Upper lobe of left lung (tissue), 6 donors: ENCODE data around the gene CEP70. TPM values are rescaled to one million over a fixed set of nuclear protein-coding genes. Genes with fewer than 3 reads are reported as not detected.

Experiments used
- ATAC-seq, 2 donors: fragments of 200-7000 bp; cut with Tn5 transposase; one replicate each; pipeline ENCODE4 v1.9.1; 2022; ENCODE audit warnings: mild to moderate bottlenecking in 2 of 2, moderate library complexity in 2 of 2; ENCODE audit not compliant: low FRiP score in 2 of 2
- DNase-seq, 2 donors: peaks; one replicate each; pipeline ENCODE4 v3.0.0-alpha.2; 2019 to 2020
- H3K27ac ChIP-seq, 4 donors: fragments of 200-600 bp; sonication (generic); one replicate each; pipeline ENCODE4 v1.5.1; 2016 to 2019
- H3K27me3 ChIP-seq, 4 donors: fragments of 200-600 bp; sonication (generic); one replicate each; pipeline ENCODE4 v1.5.1; 2017 to 2019
- H3K36me3 ChIP-seq, 4 donors: fragments of 200-600 bp; sonication (generic); one replicate each; pipeline ENCODE4 v1.5.1; 2016 to 2019
- H3K4me1 ChIP-seq, 4 donors: fragments of 200-600 bp; sonication (generic); one replicate each; pipeline ENCODE4 v1.5.1; 2018 to 2019
- H3K4me3 ChIP-seq, 4 donors: fragments of 200-600 bp; sonication (generic); one replicate each; pipeline ENCODE4 v1.5.1; 2017 to 2019; ENCODE audit warnings: mild to moderate bottlenecking in 2 of 4, moderate library complexity in 1 of 4
- H3K9me3 ChIP-seq, 4 donors: fragments of 200-600 bp; sonication (generic); one replicate each; pipeline ENCODE4 v1.5.1; 2018 to 2019
- CTCF ChIP-seq, 6 experiments: fragments of 450-650 bp in 4 of 6; fragments of 200-600 bp in 2 of 6; sonication (generic) in 2 of 6; IDR thresholded peaks; one replicate each; pipeline ENCODE4 v1.5.1; 2016 to 2019; ENCODE audit warnings: antibody characterized with exemption in 6 of 6
- EP300 ChIP-seq, 4 donors: sonication (generic); formaldehyde crosslinking; IDR thresholded peaks; one replicate each; pipeline ENCODE4 v1.5.1; 2017; ENCODE audit warnings: antibody characterized with exemption in 4 of 4, control low read depth in 2 of 4
- POLR2A ChIP-seq, 4 donors: fragments of 450-650 bp; IDR thresholded peaks; one replicate each; pipeline ENCODE4 v1.5.1; 2016 to 2017; ENCODE audit warnings: antibody characterized with exemption in 4 of 4, mild to moderate bottlenecking in 2 of 4
- POLR2AphosphoS5 ChIP-seq, 2 donors: sonication (generic); formaldehyde crosslinking; IDR thresholded peaks; one replicate each; pipeline ENCODE4 v1.5.1; 2017; ENCODE audit warnings: antibody characterized with exemption in 2 of 2
- WGBS, 2 donors: methylation state at CpG; one replicate each; pipeline ENCODE4 v1.1.5; 2017 to 2018; 5-methylcytosine and 5-hydroxymethylcytosine counted together
- total RNA-seq, 6 donors: library from RNA; depleted of rRNA in 4 of 6; stranded (reverse); fragments of >200 nt in 4 of 6; gene quantifications; one replicate each; pipeline versions ENCODE4 v1.1.0 to v1.2.1, GENCODE V29; 2016 to 2021
- donor health status: DM: no; HTN: no; CAD: no; lungs with moderate emphysema.
- donor health status: DM: no; HTN: yes; CAD: no; lungs with severe emphysema.

Gene CEP70
- total RNA-seq, 6 donors from 2014 or later: 27.6 to 121 (median 50.9) TPM

- H3K27me3 ChIP-seq: no peaks in the 10 kb centered on the region
- H3K27ac ChIP-seq: no peak overlapping the region
- H3K36me3 ChIP-seq: peaks cover 0 to 46% (median 27%) of the 10 kb centered on the region in 4 donors
- H3K4me3 ChIP-seq: no peak overlapping the region
- no peak for DNase-seq
- peaks cover 0 to 7% (median 0%) of the 10 kb centered on the region in 4 donors for H3K4me1 ChIP-seq
- H3K9me3 ChIP-seq: no peaks in the 10 kb centered on the region
- TF ChIP-seq EP300 (IDR thresholded peaks at IDR 0.05) (no peak), POLR2A (IDR thresholded peaks at IDR 0.05) (no peak), POLR2AphosphoS5 (IDR thresholded peaks at IDR 0.05) (no peak), CTCF (IDR thresholded peaks at IDR 0.05) (no peak)
- no peak for ATAC-seq
- WGBS, 2 donors: 67 to 75% methylated on average over 5 of the region's 5 CpGs
These were observed 132.8 kb downstream of the CEP70 start for GRCh38 chr3:138461246-138461645.

- DNase-seq (peak; percentile 17 to 50), ATAC-seq (no peak)
- no peaks in the 10 kb centered on the region for H3K9me3 ChIP-seq
- peaks cover 0 to 48% (median 27%) of the 10 kb centered on the region in 4 donors for H3K36me3 ChIP-seq
- 68 to 69% methylated on average over 2 to 8 of the region's 8 CpGs for WGBS, 2 donors
- no peak for TF ChIP-seq EP300 (IDR thresholded peaks at IDR 0.05)
- no peak for TF ChIP-seq CTCF (IDR thresholded peaks at IDR 0.05)
- no peak for TF ChIP-seq POLR2AphosphoS5 (IDR thresholded peaks at IDR 0.05)
- TF ChIP-seq POLR2A (IDR thresholded peaks at IDR 0.05): no peak
- H3K27me3 ChIP-seq: no peaks in the 10 kb centered on the region
- H3K27ac ChIP-seq: no peak overlapping the region
- H3K4me3 ChIP-seq: no peak overlapping the region
- peaks cover 0 to 7% (median 0%) of the 10 kb centered on the region in 4 donors for H3K4me1 ChIP-seq
These were observed 133.4 kb downstream of the CEP70 start for GRCh38 chr3:138460536-138461205.

GRCh38 chr3:138459619-138460535, 134.2 kb downstream of the CEP70 start:
- DNase-seq (peak; percentile 18 to 66), ATAC-seq (no peak)
- no peaks in the 10 kb centered on the region for H3K9me3 ChIP-seq
- H3K27ac ChIP-seq: no peak overlapping the region
- TF ChIP-seq POLR2A (IDR thresholded peaks at IDR 0.05) (no peak), POLR2AphosphoS5 (IDR thresholded peaks at IDR 0.05) (no peak), EP300 (IDR thresholded peaks at IDR 0.05) (no peak), CTCF (IDR thresholded peaks at IDR 0.05) (no peak)
- H3K4me1 ChIP-seq: peaks cover 0 to 7% (median 0%) of the 10 kb centered on the region in 4 donors
- no peaks in the 10 kb centered on the region for H3K27me3 ChIP-seq
- WGBS, 2 donors: 66 to 88% methylated on average over 4 to 12 of the region's 15 CpGs
- H3K36me3 ChIP-seq: peaks cover 0 to 43% (median 27%) of the 10 kb centered on the region in 4 donors
- H3K4me3 ChIP-seq: no peak overlapping the region

- no peak overlapping the region for H3K4me3 ChIP-seq
- H3K36me3 ChIP-seq: peaks cover 0 to 33% (median 25%) of the 10 kb centered on the region in 4 donors
- ATAC-seq (no peak), DNase-seq (peak in 1 of 2 donors; percentile 15)
- TF ChIP-seq CTCF (IDR thresholded peaks at IDR 0.05) (no peak), POLR2A (IDR thresholded peaks at IDR 0.05) (no peak), POLR2AphosphoS5 (IDR thresholded peaks at IDR 0.05) (no peak), EP300 (IDR thresholded peaks at IDR 0.05) (no peak)
- WGBS, 2 donors: 79 to 83% methylated on average over 6 to 8 of the region's 9 CpGs
- no peaks in the 10 kb centered on the region for H3K9me3 ChIP-seq
- no peaks in the 10 kb centered on the region for H3K27me3 ChIP-seq
- no peak overlapping the region for H3K27ac ChIP-seq
- H3K4me1 ChIP-seq: peaks cover 0 to 7% (median 0%) of the 10 kb centered on the region in 4 donors
These were observed 135.1 kb downstream of the CEP70 start for GRCh38 chr3:138458774-138459499.
